ENCODE results near the gene PLCB3.

The PLCB3 gene

DNA sequence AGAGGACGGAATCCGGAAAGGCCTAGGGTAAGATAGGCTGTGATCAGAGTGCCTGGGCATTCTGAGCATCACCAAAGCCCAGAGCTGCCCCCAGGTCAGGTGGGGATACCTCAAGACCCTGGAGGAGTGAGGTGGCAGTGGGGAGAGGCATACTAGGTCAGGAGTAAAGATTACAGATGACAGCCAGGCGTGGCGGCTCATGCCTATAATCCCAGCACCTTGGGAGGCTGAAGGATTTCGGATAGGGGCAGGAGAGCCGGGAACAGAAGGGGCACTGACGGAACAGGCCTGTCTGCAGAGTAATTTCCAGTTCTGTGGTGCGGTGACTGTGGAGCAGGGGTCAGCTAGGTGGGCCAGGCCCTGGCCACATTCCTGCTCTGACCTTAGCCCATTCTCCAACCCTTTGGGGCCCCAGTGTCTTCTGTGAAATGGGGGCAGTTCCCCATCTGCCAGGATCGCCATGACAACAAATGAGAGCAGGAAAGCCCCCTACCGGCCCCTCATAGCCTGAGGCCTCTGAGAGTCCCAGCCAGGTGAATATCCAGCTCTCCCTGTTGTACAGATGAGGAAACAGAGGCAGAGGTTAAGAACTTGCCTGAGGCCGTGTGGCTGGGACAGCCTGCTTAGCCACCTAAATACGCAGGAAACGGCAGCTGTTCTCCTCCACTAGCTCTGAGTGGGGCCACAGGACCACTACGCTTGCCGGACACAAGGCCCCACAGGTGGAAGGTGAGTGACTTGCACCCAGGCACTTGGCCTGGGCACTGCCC is 23.9 kb downstream of the PLCB3 start:
- TF ChIP-seq CTCF (IDR thresholded peaks at IDR 0.05; ENCODE audit: insufficient read depth, low read length, poor library complexity, severe bottlenecking) (no peak), EZH2phosphoT487 (conservative IDR thresholded peaks at IDR 0.05; ENCODE audit: low read length) (no peak)
- no peak overlapping the region for H3K9ac ChIP-seq (ENCODE audit: low read length)
- H3K4me2 ChIP-seq (ENCODE audit: low read depth, low read length, poor library complexity, severe bottlenecking) = no peak overlapping the region
- no peaks in the 10 kb centered on the region for H3K36me3 ChIP-seq (ENCODE audit: low read length)
- H2AFZ ChIP-seq (ENCODE audit: low read depth, low read length, severe bottlenecking) = no peak overlapping the region
- no peaks in the 10 kb centered on the region for H4K20me1 ChIP-seq (ENCODE audit: low read depth, low read length)
- no peaks in the 10 kb centered on the region for H3K27me3 ChIP-seq (ENCODE audit: low read length)
- H3K4me3 ChIP-seq (ENCODE audit: insufficient read depth, low read length, poor library complexity, severe bottlenecking) = no peak overlapping the region
- no peaks in the 10 kb centered on the region for H3K79me2 ChIP-seq (ENCODE audit: insufficient read depth, low read length)
- peaks cover 13% of the 10 kb centered on the region; the same call in 1 of the 2 replicates for H3F3A ChIP-seq (ENCODE audit: insufficient read depth)
- no peaks in the 10 kb centered on the region for H3K9me2 ChIP-seq (replicated peaks; ENCODE audit: insufficient read depth, low read length)
- H3K9me3 ChIP-seq (ENCODE audit: insufficient read depth, low read length) = no peaks in the 10 kb centered on the region
- H3K27ac ChIP-seq (ENCODE audit: low read depth, low read length) = no peak overlapping the region

DNA sequence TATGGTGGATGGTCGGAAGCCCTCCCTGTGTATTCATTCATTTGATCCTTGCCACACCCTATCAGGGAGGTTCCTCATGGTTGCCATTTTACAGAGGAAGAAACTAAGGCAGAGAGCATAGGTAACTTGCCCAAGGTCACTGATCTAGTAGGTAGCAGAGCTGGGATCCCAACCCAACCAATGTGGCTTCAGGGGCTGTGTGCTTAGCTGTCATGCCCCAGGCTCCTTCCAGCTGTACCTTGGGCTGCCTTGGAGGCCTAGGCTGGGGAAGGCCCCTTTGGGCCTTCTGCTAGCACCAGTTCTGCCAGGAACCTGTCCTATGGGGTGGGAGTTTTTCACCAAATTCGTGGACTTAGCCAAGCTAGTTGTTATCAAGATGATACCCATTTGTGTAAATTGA is 24.5 kb downstream of the PLCB3 start:
- no peak for TF ChIP-seq CTCF (IDR thresholded peaks at IDR 0.05; ENCODE audit: insufficient read depth, low read length, poor library complexity, severe bottlenecking)
- no peak for TF ChIP-seq EZH2phosphoT487 (conservative IDR thresholded peaks at IDR 0.05; ENCODE audit: low read length)
- Histone ChIP-seq H2AFZ (ENCODE audit: low read depth, low read length, severe bottlenecking) (no peak overlapping the region), H3K9ac (ENCODE audit: low read length) (no peak overlapping the region), H3K36me3 (ENCODE audit: low read length) (no peaks in the 10 kb centered on the region), H4K20me1 (ENCODE audit: low read depth, low read length) (no peaks in the 10 kb centered on the region), H3F3A (ENCODE audit: insufficient read depth) (peaks cover 8% of the 10 kb centered on the region; the same call in 1 of the 2 replicates), H3K79me2 (ENCODE audit: insufficient read depth, low read length) (no peaks in the 10 kb centered on the region), H3K4me3 (ENCODE audit: insufficient read depth, low read length, poor library complexity, severe bottlenecking) (no peak overlapping the region), H3K27me3 (ENCODE audit: low read length) (no peaks in the 10 kb centered on the region), H3K4me2 (ENCODE audit: low read depth, low read length, poor library complexity, severe bottlenecking) (no peak overlapping the region), H3K27ac (ENCODE audit: low read depth, low read length) (no peak overlapping the region), H3K9me3 (ENCODE audit: insufficient read depth, low read length) (no peaks in the 10 kb centered on the region), H3K9me2 (replicated peaks; ENCODE audit: insufficient read depth, low read length) (no peaks in the 10 kb centered on the region)

DNA sequence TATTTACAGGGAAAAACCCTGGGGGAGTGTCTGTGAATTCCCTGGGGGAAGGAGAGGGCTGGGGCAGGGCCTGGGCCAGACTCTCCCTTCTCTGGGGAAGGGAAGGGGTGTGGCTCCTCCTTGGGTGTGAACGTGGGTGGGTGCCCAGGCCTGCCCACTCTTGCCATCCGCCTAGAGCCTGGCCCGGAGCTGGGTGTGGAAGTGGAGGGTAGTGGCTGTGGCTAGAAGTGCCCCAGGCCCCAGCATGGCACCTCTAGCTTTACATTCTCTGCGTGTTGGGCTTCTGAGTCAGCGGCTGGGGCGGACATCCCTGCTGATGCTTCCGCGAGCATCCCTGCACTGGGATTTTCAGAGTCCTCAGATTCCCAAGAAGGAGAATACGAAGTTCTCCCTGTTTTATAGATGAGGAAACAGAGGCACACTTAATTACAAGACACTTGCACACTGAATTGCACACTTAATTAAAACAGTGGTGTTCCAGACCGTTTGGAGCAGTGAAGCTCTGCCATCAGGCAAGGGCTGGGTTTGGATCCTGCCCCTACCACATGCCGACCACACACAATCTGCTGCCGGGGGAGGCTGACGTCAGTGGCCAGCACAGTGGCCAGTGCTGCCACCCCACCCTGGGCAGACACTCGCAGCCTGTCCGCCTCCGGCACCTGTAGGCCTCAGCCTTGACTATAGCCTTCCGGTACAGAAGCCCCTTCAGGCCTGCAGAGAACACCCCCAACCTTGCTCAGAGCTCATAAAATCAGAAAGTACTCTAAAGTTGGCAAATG is 25.5 kb downstream of the PLCB3 start:
- TF ChIP-seq EZH2phosphoT487 (conservative IDR thresholded peaks at IDR 0.05; ENCODE audit: low read length) = no peak
- no peak for TF ChIP-seq CTCF (IDR thresholded peaks at IDR 0.05; ENCODE audit: insufficient read depth, low read length, poor library complexity, severe bottlenecking)
- Histone ChIP-seq H3K9me3 (ENCODE audit: insufficient read depth, low read length) (no peaks in the 10 kb centered on the region), H3K4me2 (ENCODE audit: low read depth, low read length, poor library complexity, severe bottlenecking) (no peak overlapping the region), H3K4me3 (ENCODE audit: insufficient read depth, low read length, poor library complexity, severe bottlenecking) (no peak overlapping the region), H3K27me3 (ENCODE audit: low read length) (no peaks in the 10 kb centered on the region), H3F3A (ENCODE audit: insufficient read depth) (peaks cover 7% of the 10 kb centered on the region; the same call in 1 of the 2 replicates), H3K36me3 (ENCODE audit: low read length) (no peaks in the 10 kb centered on the region), H4K20me1 (ENCODE audit: low read depth, low read length) (no peaks in the 10 kb centered on the region), H3K79me2 (ENCODE audit: insufficient read depth, low read length) (no peaks in the 10 kb centered on the region), H2AFZ (ENCODE audit: low read depth, low read length, severe bottlenecking) (no peak overlapping the region), H3K27ac (ENCODE audit: low read depth, low read length) (no peak overlapping the region), H3K9ac (ENCODE audit: low read length) (no peak overlapping the region), H3K9me2 (replicated peaks; ENCODE audit: insufficient read depth, low read length) (no peaks in the 10 kb centered on the region)
